Measurements from ENCODE around the gene BFAR. TPM values are rescaled to one million over a fixed set of nuclear protein-coding genes. Genes with fewer than 3 reads are reported as not detected.

BFAR gene
- total and polyA plus RNA-seq, 7 experiments from 2014 or later, result 36.3 to 82.0 (median 51.0) TPM

GRCh38 chr16:14641926-14642325 is 9.2 kb downstream of the BFAR start:
- intact Hi-C loops (cut with micrococcal nuclease), result no loop called here
- ChIA-PET POLR2A (no interaction called here), CTCF (no interaction called here)
- no peak overlapping the region for H3K4me3 ChIP-seq (ENCODE audit: low read length)
- H3K27me3 ChIP-seq (ENCODE audit: control insufficient read depth in 2 of 2, insufficient read depth in 2 of 2, low read length in 2 of 2), result no peaks in the 10 kb centered on the region
- H3K27me3 Mint-ChIP-seq, result no peaks in the 10 kb centered on the region
- H3K27ac ChIP-seq (ENCODE audit: low read depth, low read length), result no peak overlapping the region
- peak overlapping the region in 5 of 9 donors; percentile 21 to 65 (median 51) for H3K27ac Mint-ChIP-seq
- peaks cover 0 to 15% (median 0%) of the 10 kb centered on the region in 5 donors for H3K36me3 Mint-ChIP-seq
- no peak overlapping the region for H3K4me3 Mint-ChIP-seq
- no peaks in the 10 kb centered on the region for H3K9me3 ChIP-seq (ENCODE audit: control insufficient read depth in 2 of 3, low read length in 3 of 3)
- no peak for DNase-seq
- H3K9me3 Mint-ChIP-seq, result no peaks in the 10 kb centered on the region
- no peaks in the 10 kb centered on the region for H3K4me1 ChIP-seq (ENCODE audit: control insufficient read depth in 2 of 2, insufficient read depth in 2 of 2, low read length in 2 of 2)
- peaks cover 0 to 38% (median 27%) of the 10 kb centered on the region in 7 donors for H3K4me1 Mint-ChIP-seq
- no peak for ATAC-seq
- peaks cover 0 to 65% (median 11%) of the 10 kb centered on the region in 3 experiments for H3K36me3 ChIP-seq (ENCODE audit: control insufficient read depth in 2 of 3, insufficient read depth in 3 of 3, low read length in 3 of 3)

- ChIA-PET POLR2A (no interaction called here), CTCF (no interaction called here)
- H3K4me1 Mint-ChIP-seq, result no peaks in the 10 kb centered on the region
- intact Hi-C loops (cut with micrococcal nuclease), result no loop called here
- no peak for ATAC-seq
- no peak for DNase-seq
- Histone ChIP-seq H3K4me3 (ENCODE audit: low read length) (no peak overlapping the region), H3K4me1 (ENCODE audit: control insufficient read depth in 2 of 2, insufficient read depth in 2 of 2, low read length in 2 of 2) (no peaks in the 10 kb centered on the region), H3K36me3 (ENCODE audit: control insufficient read depth in 2 of 3, insufficient read depth in 3 of 3, low read length in 3 of 3) (peaks cover 10 to 82% (median 23%) of the 10 kb centered on the region in 3 experiments), H3K9me3 (ENCODE audit: control insufficient read depth in 2 of 3, low read length in 3 of 3) (no peaks in the 10 kb centered on the region), H3K27ac (ENCODE audit: low read depth, low read length) (no peak overlapping the region), H3K27me3 (ENCODE audit: control insufficient read depth in 2 of 2, insufficient read depth in 2 of 2, low read length in 2 of 2) (no peaks in the 10 kb centered on the region)
- no peaks in the 10 kb centered on the region for H3K9me3 Mint-ChIP-seq
- peaks cover 0 to 22% (median 11%) of the 10 kb centered on the region in 5 donors for H3K36me3 Mint-ChIP-seq
- no peak overlapping the region for H3K4me3 Mint-ChIP-seq
- no peaks in the 10 kb centered on the region for H3K27me3 Mint-ChIP-seq
- peak overlapping the region in 3 of 9 donors; percentile 8 to 32 (median 15) for H3K27ac Mint-ChIP-seq
These were observed 17.1 kb downstream of the BFAR start for GRCh38 chr16:14649816-14650215.

- no peak for DNase-seq
- no peak overlapping the region for H3K27ac ChIP-seq (ENCODE audit: low read depth, low read length)
These were observed 17.9 kb downstream of the BFAR start for GRCh38 chr16:14650629-14651028.

GRCh38 chr16:14652726-14653125 is 20.0 kb downstream of the BFAR start:
- DNase-seq (no peak), ATAC-seq (no peak)
- POLR2A ChIA-PET, result no interaction called here
- peak overlapping the region in 1 of 9 donors; percentile 72 for H3K27ac Mint-ChIP-seq
- Histone ChIP-seq H3K27me3 (ENCODE audit: control insufficient read depth in 2 of 2, insufficient read depth in 2 of 2, low read length in 2 of 2) (no peaks in the 10 kb centered on the region), H3K4me3 (ENCODE audit: low read length) (no peak overlapping the region), H3K36me3 (ENCODE audit: control insufficient read depth in 2 of 3, insufficient read depth in 3 of 3, low read length in 3 of 3) (peaks cover 10 to 81% (median 27%) of the 10 kb centered on the region in 3 experiments), H3K4me1 (ENCODE audit: control insufficient read depth in 2 of 2, insufficient read depth in 2 of 2, low read length in 2 of 2) (no peaks in the 10 kb centered on the region), H3K27ac (ENCODE audit: low read depth, low read length) (no peak overlapping the region), H3K9me3 (ENCODE audit: control insufficient read depth in 2 of 3, low read length in 3 of 3) (no peaks in the 10 kb centered on the region)
- no peaks in the 10 kb centered on the region for H3K27me3 Mint-ChIP-seq
- peaks cover 0 to 37% (median 11%) of the 10 kb centered on the region in 5 donors for H3K36me3 Mint-ChIP-seq
- intact Hi-C loops (cut with micrococcal nuclease), result no loop called here
- H3K4me3 Mint-ChIP-seq, result no peak overlapping the region
- no peaks in the 10 kb centered on the region for H3K9me3 Mint-ChIP-seq
- CTCF ChIA-PET, result no interaction called here
- peaks cover 0 to under 1% (median 0%) of the 10 kb centered on the region in 7 donors for H3K4me1 Mint-ChIP-seq

More at GRCh38 chr16:14650629-14651028, 17.9 kb downstream of the BFAR start:
- Mint-ChIP-seq H3K4me3 (no peak overlapping the region), H3K4me1 (no peaks in the 10 kb centered on the region), H3K9me3 (no peaks in the 10 kb centered on the region), H3K27me3 (no peaks in the 10 kb centered on the region), H3K36me3 (peaks cover 0 to 26% (median 11%) of the 10 kb centered on the region in 5 donors), H3K27ac (peak overlapping the region in 1 of 9 donors; percentile 27)
- Histone ChIP-seq H3K4me3 (ENCODE audit: low read length) (no peak overlapping the region), H3K4me1 (ENCODE audit: control insufficient read depth in 2 of 2, insufficient read depth in 2 of 2, low read length in 2 of 2) (no peaks in the 10 kb centered on the region), H3K36me3 (ENCODE audit: control insufficient read depth in 2 of 3, insufficient read depth in 3 of 3, low read length in 3 of 3) (peaks cover 10 to 79% (median 19%) of the 10 kb centered on the region in 3 experiments), H3K9me3 (ENCODE audit: control insufficient read depth in 2 of 3, low read length in 3 of 3) (no peaks in the 10 kb centered on the region), H3K27me3 (ENCODE audit: control insufficient read depth in 2 of 2, insufficient read depth in 2 of 2, low read length in 2 of 2) (no peaks in the 10 kb centered on the region)
- POLR2A ChIA-PET, result no interaction called here
- CTCF ChIA-PET, result no interaction called here
- ATAC-seq, result no peak
- intact Hi-C loops (cut with micrococcal nuclease), result no loop called here

GRCh38 chr16:14658063-14658462 is 25.3 kb downstream of the BFAR start:
- no peaks in the 10 kb centered on the region for H3K27me3 ChIP-seq (ENCODE audit: control insufficient read depth in 2 of 2, insufficient read depth in 2 of 2, low read length in 2 of 2)
- Mint-ChIP-seq H3K27me3 (no peaks in the 10 kb centered on the region), H3K27ac (peak overlapping the region in 5 of 9 donors; percentile 8 to 60 (median 19)), H3K4me3 (no peak overlapping the region), H3K36me3 (peaks cover 8 to 31% (median 16%) of the 10 kb centered on the region in 5 donors), H3K9me3 (no peaks in the 10 kb centered on the region), H3K4me1 (peaks cover 0 to 6% (median 4%) of the 10 kb centered on the region in 7 donors)
- no peaks in the 10 kb centered on the region for H3K4me1 ChIP-seq (ENCODE audit: control insufficient read depth in 2 of 2, insufficient read depth in 2 of 2, low read length in 2 of 2)
- no peak overlapping the region for H3K4me3 ChIP-seq (ENCODE audit: low read length)
- peaks cover 5 to 74% (median 28%) of the 10 kb centered on the region in 3 experiments for H3K36me3 ChIP-seq (ENCODE audit: control insufficient read depth in 2 of 3, insufficient read depth in 3 of 3, low read length in 3 of 3)
- CTCF ChIA-PET, result no interaction called here
- DNase-seq, result no peak
- POLR2A ChIA-PET, result no interaction called here
- ATAC-seq, result no peak
- intact Hi-C loops (cut with micrococcal nuclease), result no loop called here
- no peak overlapping the region for H3K27ac ChIP-seq (ENCODE audit: low read depth, low read length)
- no peaks in the 10 kb centered on the region for H3K9me3 ChIP-seq (ENCODE audit: control insufficient read depth in 2 of 3, low read length in 3 of 3)

- Histone ChIP-seq H3K27ac (ENCODE audit: low read depth, low read length) (no peak overlapping the region), H3K4me1 (ENCODE audit: control insufficient read depth in 2 of 2, insufficient read depth in 2 of 2, low read length in 2 of 2) (no peaks in the 10 kb centered on the region), H3K4me3 (ENCODE audit: low read length) (no peak overlapping the region), H3K36me3 (ENCODE audit: control insufficient read depth in 2 of 3, insufficient read depth in 3 of 3, low read length in 3 of 3) (peaks cover under 1 to 65% (median 21%) of the 10 kb centered on the region in 3 experiments), H3K27me3 (ENCODE audit: control insufficient read depth in 2 of 2, insufficient read depth in 2 of 2, low read length in 2 of 2) (no peaks in the 10 kb centered on the region), H3K9me3 (ENCODE audit: control insufficient read depth in 2 of 3, low read length in 3 of 3) (no peaks in the 10 kb centered on the region)
- H3K9me3 Mint-ChIP-seq, result peaks cover 0 to 3% (median 0%) of the 10 kb centered on the region in 11 donors
- no peak overlapping the region for H3K4me3 Mint-ChIP-seq
- peaks cover 0 to 57% (median 29%) of the 10 kb centered on the region in 5 donors for H3K36me3 Mint-ChIP-seq
- POLR2A ChIA-PET, result no interaction called here
- peaks cover 0 to 8% (median 4%) of the 10 kb centered on the region in 7 donors for H3K4me1 Mint-ChIP-seq
- intact Hi-C loops (cut with micrococcal nuclease), result no loop called here
- ATAC-seq (no peak), DNase-seq (no peak)
- CTCF ChIA-PET, result no interaction called here
- H3K27me3 Mint-ChIP-seq, result no peaks in the 10 kb centered on the region
- peak overlapping the region in 3 of 9 donors; percentile 19 to 40 (median 36) for H3K27ac Mint-ChIP-seq
These were observed 34.9 kb downstream of the BFAR start for GRCh38 chr16:14667347-14668266.
